DND-41 (cell line): ENCODE data around the gene KIF1A.

Experiments
- EZH2 ChIP-seq: IDR thresholded peaks from 3 replicates; pipeline ENCODE4 v1.6.1; 2012; ENCODE audit warnings: borderline replicate concordance, low read depth, mild to moderate bottlenecking, moderate library complexity, low read length, inconsistent platforms; ENCODE audit not compliant: severe bottlenecking
- TF ChIP-seq, protein P1 (sequence below): IDR thresholded peaks from 2 replicates; pipeline ENCODE4 v1.5.1; 2012; ENCODE audit warnings: borderline replicate concordance, low read length, moderate library complexity, mild to moderate bottlenecking; ENCODE audit not compliant: poor library complexity, severe bottlenecking; ENCODE audit errors: extremely low read depth

DNA sequence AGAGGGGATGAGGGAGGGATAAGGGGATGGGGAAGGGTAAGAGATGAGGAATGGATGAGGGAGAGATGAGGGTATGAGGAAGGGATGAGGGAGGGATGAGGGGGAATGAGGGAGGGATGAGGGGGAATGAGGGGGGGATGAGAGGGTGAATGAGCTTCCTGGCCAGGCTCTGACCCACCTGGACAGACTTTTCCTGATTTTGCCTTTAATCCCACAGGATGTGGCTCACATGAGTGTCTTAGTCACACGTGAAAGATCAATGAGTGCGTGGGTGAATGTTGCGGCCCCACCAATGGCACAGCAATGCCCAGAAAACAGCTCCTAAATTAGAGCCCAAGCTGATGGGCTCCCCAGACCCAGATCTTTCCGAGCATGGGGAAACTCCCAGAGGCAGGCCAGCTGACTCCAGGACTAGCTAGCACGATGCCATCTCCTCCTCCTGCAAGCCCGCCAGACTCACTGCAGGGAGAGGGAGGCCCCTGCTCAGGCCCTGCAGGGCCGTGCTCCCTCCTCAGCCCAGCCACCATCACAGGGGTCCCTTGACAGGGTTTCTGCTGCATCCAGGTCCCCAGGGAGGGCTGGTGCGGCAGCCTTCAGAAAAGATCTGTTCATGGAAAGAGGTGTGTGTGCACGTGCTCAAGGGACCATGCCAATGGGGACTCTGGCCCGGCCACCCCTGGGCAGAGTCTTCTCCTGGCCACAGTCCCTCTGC is 87.0 kb downstream of the KIF1A start:
- no peak for TF ChIP-seq EZH2
- TF ChIP-seq, protein P1, sequence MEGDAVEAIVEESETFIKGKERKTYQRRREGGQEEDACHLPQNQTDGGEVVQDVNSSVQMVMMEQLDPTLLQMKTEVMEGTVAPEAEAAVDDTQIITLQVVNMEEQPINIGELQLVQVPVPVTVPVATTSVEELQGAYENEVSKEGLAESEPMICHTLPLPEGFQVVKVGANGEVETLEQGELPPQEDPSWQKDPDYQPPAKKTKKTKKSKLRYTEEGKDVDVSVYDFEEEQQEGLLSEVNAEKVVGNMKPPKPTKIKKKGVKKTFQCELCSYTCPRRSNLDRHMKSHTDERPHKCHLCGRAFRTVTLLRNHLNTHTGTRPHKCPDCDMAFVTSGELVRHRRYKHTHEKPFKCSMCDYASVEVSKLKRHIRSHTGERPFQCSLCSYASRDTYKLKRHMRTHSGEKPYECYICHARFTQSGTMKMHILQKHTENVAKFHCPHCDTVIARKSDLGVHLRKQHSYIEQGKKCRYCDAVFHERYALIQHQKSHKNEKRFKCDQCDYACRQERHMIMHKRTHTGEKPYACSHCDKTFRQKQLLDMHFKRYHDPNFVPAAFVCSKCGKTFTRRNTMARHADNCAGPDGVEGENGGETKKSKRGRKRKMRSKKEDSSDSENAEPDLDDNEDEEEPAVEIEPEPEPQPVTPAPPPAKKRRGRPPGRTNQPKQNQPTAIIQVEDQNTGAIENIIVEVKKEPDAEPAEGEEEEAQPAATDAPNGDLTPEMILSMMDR: no peak
